Lung (tissue), 12 donors: ENCODE measurements around the gene ZNF532. TPM values are rescaled to one million over a fixed set of nuclear protein-coding genes. Genes with fewer than 3 reads are reported as not detected.

Source experiments
- ATAC-seq: fragments of 200-7000 bp; cut with Tn5 transposase; one replicate; pipeline ENCODE4 v1.9.1; 2020; ENCODE audit warnings: moderate number of reproducible peaks; ENCODE audit not compliant: insufficient read depth, low FRiP score
- DNase-seq, 3 donors: peaks; one replicate each; pipeline ENCODE4 v3.0.0-alpha.2; 2013 to 2017
- H3K27ac ChIP-seq, 2 donors: one replicate each; pipeline ENCODE4 v1.5.1; 2013; ENCODE audit warnings: mild to moderate bottlenecking in 2 of 2, moderate library complexity in 2 of 2, control low read depth in 1 of 2, inconsistent platforms in 1 of 2, low read depth in 1 of 2, low read length in 1 of 2
- H3K27me3 ChIP-seq, 3 donors: one replicate each; pipeline ENCODE4 v1.5.1; 2013; ENCODE audit warnings: low read length in 2 of 3; ENCODE audit not compliant: control insufficient read depth in 3 of 3, insufficient read depth in 3 of 3
- H3K36me3 ChIP-seq, 4 donors: one replicate each; pipeline ENCODE4 v1.5.1; 2013; ENCODE audit warnings: low read length in 4 of 4, mild to moderate bottlenecking in 1 of 4, moderate library complexity in 1 of 4; ENCODE audit not compliant: control insufficient read depth in 4 of 4, insufficient read depth in 4 of 4
- H3K4me1 ChIP-seq, 5 donors: one replicate each; pipeline ENCODE4 v1.5.1; 2013; ENCODE audit warnings: low read length in 5 of 5, mild to moderate bottlenecking in 2 of 5, moderate library complexity in 1 of 5; ENCODE audit not compliant: control insufficient read depth in 5 of 5, insufficient read depth in 5 of 5
- H3K4me3 ChIP-seq: one replicate; pipeline ENCODE4 v1.5.1; 2013; ENCODE audit warnings: mild to moderate bottlenecking, control low read depth, moderate library complexity
- H3K9ac ChIP-seq, 2 donors: one replicate each; pipeline ENCODE4 v1.5.1; 2013; ENCODE audit warnings: low read length in 2 of 2, control low read depth in 1 of 2; ENCODE audit not compliant: insufficient read depth in 1 of 2
- H3K9me3 ChIP-seq, 4 donors: one replicate each; pipeline ENCODE4 v1.5.1; 2013; ENCODE audit warnings: low read length in 3 of 4, mild to moderate bottlenecking in 1 of 4, moderate library complexity in 1 of 4; ENCODE audit not compliant: control insufficient read depth in 4 of 4, insufficient read depth in 3 of 4
- CTCF ChIP-seq: IDR thresholded peaks from 2 replicates; pipeline ENCODE4 v1.5.1; 2012; ENCODE audit warnings: mild to moderate bottlenecking; ENCODE audit errors: control extremely low read depth, extremely low read depth
- WGBS, 2 donors: extraction: QIAGEN DNeasy Blood & Tissue Kit; methylation state at CpG; one replicate each; pipeline ENCODE4 v1.1.7; 2013; 5-methylcytosine and 5-hydroxymethylcytosine counted together
- polyA plus RNA-seq, 2 donors: library from polyadenylated mRNA; stranded (reverse); fragments of 200-250 nt; gene quantifications; one replicate each; pipeline ENCODE4 v1.2.1, GENCODE V29; 2013
- total RNA-seq, 2 donors: library from RNA; depleted of rRNA in 1 of 2; stranded (reverse); fragments of >200 nt in 1 of 2; gene quantifications; one replicate each; pipeline ENCODE4 v1.2.1, GENCODE V29; 2014 to 2021
- donor health status: control.
- donor health status: control.
- donor health status: Bipolar disorder and iron deficiency.
- donor health status: healthy.
- donor health status: DM: yes; HTN: yes; CAD: no.

Gene ZNF532
- total and polyA plus RNA-seq, 4 donors: 12.3 to 128 (median 38.6) TPM

- peaks cover 0 to 13% (median 8%) of the 10 kb centered on the region in 5 donors for H3K4me1 ChIP-seq
- ATAC-seq (no peak), DNase-seq (no peak)
- no peaks in the 10 kb centered on the region for H3K36me3 ChIP-seq
- no peak for TF ChIP-seq CTCF
- WGBS, 2 donors: 89 to 91% methylated on average over 6 of the region's 6 CpGs
- no peak overlapping the region for H3K9ac ChIP-seq
- H3K27me3 ChIP-seq: no peaks in the 10 kb centered on the region
- H3K9me3 ChIP-seq: no peaks in the 10 kb centered on the region
- H3K27ac ChIP-seq: peak overlapping the region in 1 of 2 donors; percentile 44
- H3K4me3 ChIP-seq: no peak overlapping the region
These were observed 126.0 kb downstream of the ZNF532 start for GRCh38 chr18:58990720-58991119.

GRCh38 chr18:58991167-58991798, 126.6 kb downstream of the ZNF532 start:
- Histone ChIP-seq H3K9me3 (no peaks in the 10 kb centered on the region), H3K27ac (peak overlapping the region; percentile 44 to 72), H3K4me3 (no peak overlapping the region), H3K27me3 (no peaks in the 10 kb centered on the region), H3K9ac (no peak overlapping the region), H3K4me1 (peaks cover 0 to 19% (median 8%) of the 10 kb centered on the region in 5 donors), H3K36me3 (no peaks in the 10 kb centered on the region)
- WGBS, 2 donors: 73 to 77% methylated on average over 7 of the region's 7 CpGs
- no peak for TF ChIP-seq CTCF
- DNase-seq: no peak
- ATAC-seq: peak; percentile 10

- no peak for TF ChIP-seq CTCF
- ATAC-seq (no peak), DNase-seq (no peak)
- no peaks in the 10 kb centered on the region for H3K27me3 ChIP-seq
- H3K9me3 ChIP-seq: no peaks in the 10 kb centered on the region
- peak overlapping the region; percentile 44 to 72 for H3K27ac ChIP-seq
- 54 to 58% methylated on average over 16 of the region's 16 CpGs for WGBS, 2 donors
- H3K4me3 ChIP-seq: no peak overlapping the region
- H3K36me3 ChIP-seq: no peaks in the 10 kb centered on the region
- H3K9ac ChIP-seq: no peak overlapping the region
- peaks cover 0 to 26% (median 11%) of the 10 kb centered on the region in 5 donors for H3K4me1 ChIP-seq
These were observed 127.9 kb downstream of the ZNF532 start for GRCh38 chr18:58992301-58993231.
